WI38 (cell line): ENCODE results near the gene LRRC3C.

Source experiments
- H3K4me3 ChIP-seq: 2 replicates; pipeline ENCODE4 v1.5.1; 2011; ENCODE audit warnings: low read depth, mild to moderate bottlenecking, control low read depth, low read length
- TF ChIP-seq, protein P1 (sequence below): IDR thresholded peaks from 2 replicates; pipeline ENCODE4 v1.5.1; 2012; ENCODE audit warnings: low read depth, mild to moderate bottlenecking, control low read depth, low read length

LRRC3C gene

DNA sequence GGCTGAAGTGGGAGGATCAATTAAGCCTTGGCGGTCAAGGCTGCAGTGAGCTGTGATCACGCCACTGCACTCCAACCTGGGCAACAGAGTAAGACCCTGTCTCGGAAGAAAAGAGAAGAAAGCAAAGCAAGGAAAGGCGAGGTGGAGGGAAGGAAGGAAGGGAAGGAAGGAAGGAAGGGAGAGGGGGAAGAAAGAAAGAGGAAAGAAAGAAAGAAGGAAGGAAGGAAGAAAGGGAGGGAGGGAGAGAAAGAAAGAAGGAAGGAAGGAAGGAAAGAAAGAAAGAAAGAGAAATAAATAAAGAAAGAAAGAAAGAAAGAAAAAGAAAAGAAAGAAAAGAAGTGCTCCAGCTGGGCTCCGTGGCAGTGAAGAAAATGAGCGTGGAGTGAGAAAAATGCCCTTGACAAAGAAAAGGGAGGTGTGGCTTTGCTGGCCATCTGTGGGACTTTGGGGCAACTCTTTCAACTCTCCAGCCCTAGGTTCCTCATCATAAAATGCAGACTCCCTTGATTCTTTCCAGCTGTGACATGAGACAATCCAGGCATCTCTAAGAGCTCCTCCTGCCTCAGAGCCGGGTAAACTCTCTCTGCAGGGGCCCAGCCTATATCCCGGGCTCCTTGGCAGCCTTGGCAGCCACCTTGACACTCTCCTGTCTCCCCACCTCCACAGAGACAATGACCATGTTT, 37.6 kb downstream of the LRRC3C start:
- TF ChIP-seq, protein P1, sequence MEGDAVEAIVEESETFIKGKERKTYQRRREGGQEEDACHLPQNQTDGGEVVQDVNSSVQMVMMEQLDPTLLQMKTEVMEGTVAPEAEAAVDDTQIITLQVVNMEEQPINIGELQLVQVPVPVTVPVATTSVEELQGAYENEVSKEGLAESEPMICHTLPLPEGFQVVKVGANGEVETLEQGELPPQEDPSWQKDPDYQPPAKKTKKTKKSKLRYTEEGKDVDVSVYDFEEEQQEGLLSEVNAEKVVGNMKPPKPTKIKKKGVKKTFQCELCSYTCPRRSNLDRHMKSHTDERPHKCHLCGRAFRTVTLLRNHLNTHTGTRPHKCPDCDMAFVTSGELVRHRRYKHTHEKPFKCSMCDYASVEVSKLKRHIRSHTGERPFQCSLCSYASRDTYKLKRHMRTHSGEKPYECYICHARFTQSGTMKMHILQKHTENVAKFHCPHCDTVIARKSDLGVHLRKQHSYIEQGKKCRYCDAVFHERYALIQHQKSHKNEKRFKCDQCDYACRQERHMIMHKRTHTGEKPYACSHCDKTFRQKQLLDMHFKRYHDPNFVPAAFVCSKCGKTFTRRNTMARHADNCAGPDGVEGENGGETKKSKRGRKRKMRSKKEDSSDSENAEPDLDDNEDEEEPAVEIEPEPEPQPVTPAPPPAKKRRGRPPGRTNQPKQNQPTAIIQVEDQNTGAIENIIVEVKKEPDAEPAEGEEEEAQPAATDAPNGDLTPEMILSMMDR = no peak
- no peak overlapping the region for H3K4me3 ChIP-seq

- no peak overlapping the region for H3K4me3 ChIP-seq
- TF ChIP-seq, protein P1 = no peak
These were observed 39.2 kb downstream of the LRRC3C start for GRCh38 chr17:39966771-39967170.

DNA sequence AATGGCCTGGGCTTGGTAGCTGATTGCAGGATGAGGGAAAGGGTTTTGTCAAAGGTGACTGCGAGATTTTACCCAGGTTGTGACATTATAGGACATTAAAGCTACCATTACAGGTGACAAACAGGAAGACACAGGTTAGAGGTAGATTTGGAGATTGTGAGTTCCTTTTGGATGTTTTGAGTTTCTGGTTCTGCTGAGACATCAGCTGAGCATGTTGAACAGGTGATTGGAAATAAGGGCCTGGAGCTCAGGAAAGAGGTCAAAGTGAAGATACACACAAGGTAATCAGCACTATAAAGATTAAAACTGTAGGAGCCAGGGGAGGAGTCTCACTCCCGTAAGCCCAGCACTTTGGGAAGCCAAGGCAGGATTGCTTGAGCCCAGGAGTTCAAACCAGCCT, 41.2 kb downstream of the LRRC3C start:
- TF ChIP-seq, protein P1 = no peak
- H3K4me3 ChIP-seq = no peak overlapping the region

- TF ChIP-seq, protein P1 = no peak
- H3K4me3 ChIP-seq = no peak overlapping the region
These were observed 41.8 kb downstream of the LRRC3C start for GRCh38 chr17:39969375-39969774.

DNA sequence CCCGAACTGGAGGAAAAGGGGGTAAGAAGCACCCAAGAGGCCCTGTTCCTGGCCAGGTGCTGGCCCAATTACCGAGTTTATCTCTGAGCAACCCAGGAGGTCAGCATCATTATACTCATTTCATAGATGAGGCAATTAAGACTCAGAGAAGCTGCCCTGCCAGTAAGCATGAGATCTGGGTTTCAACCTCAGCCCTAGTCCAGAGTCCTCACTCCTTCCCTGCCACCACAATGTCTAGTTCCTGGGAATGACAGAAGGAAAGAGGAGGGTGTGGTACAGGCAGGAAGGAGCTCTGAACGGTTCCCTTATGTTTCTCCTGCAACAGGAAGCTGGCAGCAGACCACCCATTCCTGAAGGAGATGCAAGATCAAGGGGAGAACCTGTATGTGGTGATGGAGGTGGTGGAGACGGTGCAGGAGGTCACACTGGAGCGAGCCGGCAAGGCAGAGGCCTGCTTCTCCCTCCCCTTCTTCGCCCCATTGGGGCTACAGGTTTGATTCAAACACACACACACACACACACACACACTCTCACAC, 42.7 kb downstream of the LRRC3C start:
- TF ChIP-seq, protein P1 = no peak
- no peak overlapping the region for H3K4me3 ChIP-seq

GRCh38 chr17:39971076-39971603, 43.6 kb downstream of the LRRC3C start:
- TF ChIP-seq, protein P1 = no peak
- H3K4me3 ChIP-seq = no peak overlapping the region

DNA sequence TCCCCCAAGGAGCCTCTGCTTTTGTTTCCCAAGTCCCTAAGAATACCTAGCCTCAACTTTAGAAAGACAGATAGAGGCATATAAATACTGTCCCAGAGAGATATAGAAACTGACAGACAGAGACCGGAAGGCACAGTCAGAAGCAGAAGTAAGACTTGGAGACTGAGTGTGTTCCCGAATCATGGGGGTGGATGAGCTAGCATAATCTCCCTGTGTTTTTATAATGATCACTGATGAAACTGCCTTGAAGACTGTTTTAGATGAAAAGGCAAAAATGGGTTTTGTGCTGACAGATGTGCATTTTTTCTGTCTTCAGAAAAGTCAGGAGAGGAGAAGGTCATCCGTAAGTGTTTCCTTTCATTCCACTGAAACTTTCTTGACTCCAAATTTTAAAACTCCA, 44.7 kb downstream of the LRRC3C start:
- TF ChIP-seq, protein P1 = no peak
- H3K4me3 ChIP-seq = no peak overlapping the region
